OCI-LY1 (cell line): ENCODE measurements around the gene MAD1L1.

ENCODE experiments used
- H2AFZ ChIP-seq: fragments of 200-600 bp; sonication (generic), shearing (Covaris generic); 2 replicates; pipeline ENCODE4 v1.6.0; 2014; ENCODE audit warnings: antibody characterized with exemption, mild to moderate bottlenecking, low read length
- H3F3A ChIP-seq: fragments of 200-600 bp; sonication (generic), shearing (Covaris generic); 2 replicates; pipeline ENCODE4 v1.6.0; 2014; ENCODE audit warnings: mild to moderate bottlenecking, antibody characterized with exemption, low read length, moderate library complexity; ENCODE audit not compliant: insufficient read depth
- H3K27ac ChIP-seq: fragments of 200-600 bp; sonication (generic); 2 replicates; pipeline ENCODE4 v1.5.1; 2014; ENCODE audit warnings: low read length, mixed run types, mild to moderate bottlenecking, low read depth; ENCODE audit not compliant: poor library complexity, severe bottlenecking
- H3K27me3 ChIP-seq: fragments of 200-600 bp; sonication (generic); 2 replicates; pipeline ENCODE4 v1.6.0; 2014; ENCODE audit warnings: antibody characterized with exemption, mild to moderate bottlenecking, low read length, moderate library complexity; ENCODE audit not compliant: insufficient read depth
- H3K36me3 ChIP-seq: fragments of 200-600 bp; sonication (generic); 2 replicates; pipeline ENCODE4 v1.6.1; 2014; ENCODE audit warnings: mild to moderate bottlenecking, antibody characterized with exemption, low read length, moderate library complexity, mixed read lengths; ENCODE audit not compliant: insufficient read depth
- H3K4me1 ChIP-seq: fragments of 200-600 bp; sonication (generic); 2 replicates; pipeline ENCODE4 v1.5.1; 2014; ENCODE audit warnings: mild to moderate bottlenecking, low read length, moderate library complexity; ENCODE audit not compliant: insufficient read depth, severe bottlenecking
- H3K4me2 ChIP-seq: fragments of 200-600 bp; sonication (generic), shearing (Covaris generic); 2 replicates; pipeline ENCODE4 v1.6.1; 2014; ENCODE audit warnings: low read length
- H3K4me3 ChIP-seq: fragments of 200-600 bp; sonication (generic); 2 replicates; pipeline ENCODE4 v1.5.1; 2014; ENCODE audit warnings: low read length, low read depth, mild to moderate bottlenecking, mixed read lengths; ENCODE audit not compliant: poor library complexity, severe bottlenecking
- H3K79me2 ChIP-seq: fragments of 200-600 bp; shearing (Covaris generic); 2 replicates; pipeline ENCODE4 v1.6.1; 2016; ENCODE audit warnings: mixed run types, low read length, mixed read lengths; ENCODE audit not compliant: insufficient read depth
- H3K9ac ChIP-seq: fragments of 200-600 bp; sonication (generic), shearing (Covaris generic); 2 replicates; pipeline ENCODE4 v1.6.1; 2014; ENCODE audit warnings: mild to moderate bottlenecking, low read length, mixed read lengths
- H3K9me2 ChIP-seq: fragments of 200-600 bp; sonication (generic), shearing (Covaris generic); 2 replicates; pipeline ENCODE4 v1.6.1; 2014; ENCODE audit warnings: low read depth, mild to moderate bottlenecking, low read length, mixed read lengths
- H3K9me3 ChIP-seq: fragments of 200-600 bp; shearing (Covaris generic); 2 replicates; pipeline ENCODE4 v1.6.1; 2014; ENCODE audit warnings: low read length, mixed read lengths
- H4K20me1 ChIP-seq: fragments of 200-600 bp; sonication (generic), shearing (Covaris generic); 2 replicates; pipeline ENCODE4 v1.6.0; 2016; ENCODE audit warnings: mild to moderate bottlenecking, low read length; ENCODE audit not compliant: insufficient read depth
- EZH2 ChIP-seq: fragments of 200-600 bp; sonication (generic), shearing (Covaris generic); IDR thresholded peaks from 2 replicates; pipeline ENCODE4 v1.8.0; 2017; ENCODE audit warnings: borderline replicate concordance, mixed run types, mild to moderate bottlenecking, antibody characterized with exemption, low read length, moderate library complexity, mixed read lengths
- TF ChIP-seq, protein P1 (sequence below): fragments of 200-600 bp; sonication (generic), shearing (Covaris generic); IDR thresholded peaks from 2 replicates; pipeline ENCODE4 v1.5.1; 2017; ENCODE audit warnings: mild to moderate bottlenecking, antibody characterized with exemption, low read length, moderate library complexity, mixed read lengths

MAD1L1 gene

DNA sequence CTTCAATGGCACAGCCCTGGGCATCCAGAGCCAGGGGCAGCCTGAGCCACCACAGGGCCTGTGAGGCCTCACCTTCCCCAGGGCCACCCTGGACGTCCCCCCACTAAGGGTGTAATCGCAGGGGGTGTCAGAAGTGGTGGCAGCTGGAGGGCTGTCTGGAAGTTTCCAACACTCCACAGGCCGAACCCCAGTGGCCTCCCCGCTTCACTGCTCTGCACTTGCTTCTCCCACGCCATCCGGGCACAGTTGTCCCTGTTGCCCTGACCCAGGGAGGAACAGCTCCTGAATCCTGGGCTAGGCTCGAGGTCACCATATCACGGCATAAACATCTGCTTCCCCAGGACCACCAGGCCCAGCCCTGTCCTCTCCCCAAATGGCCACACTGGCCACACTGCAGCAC is 276.6 kb downstream of the MAD1L1 start:
- Histone ChIP-seq H2AFZ (no peak overlapping the region), H3F3A (no peaks in the 10 kb centered on the region), H3K79me2 (no peaks in the 10 kb centered on the region), H4K20me1 (no peaks in the 10 kb centered on the region), H3K9ac (no peak overlapping the region), H3K9me2 (no peaks in the 10 kb centered on the region), H3K4me1 (peaks cover 7% of the 10 kb centered on the region), H3K36me3 (peaks cover 16% of the 10 kb centered on the region), H3K9me3 (peaks cover 1% of the 10 kb centered on the region; the same call in 1 of the 2 replicates), H3K27ac (no peak overlapping the region), H3K27me3 (no peaks in the 10 kb centered on the region), H3K4me3 (no peak overlapping the region), H3K4me2 (no peak overlapping the region)
- TF ChIP-seq EZH2: no peak
- TF ChIP-seq, protein P1, sequence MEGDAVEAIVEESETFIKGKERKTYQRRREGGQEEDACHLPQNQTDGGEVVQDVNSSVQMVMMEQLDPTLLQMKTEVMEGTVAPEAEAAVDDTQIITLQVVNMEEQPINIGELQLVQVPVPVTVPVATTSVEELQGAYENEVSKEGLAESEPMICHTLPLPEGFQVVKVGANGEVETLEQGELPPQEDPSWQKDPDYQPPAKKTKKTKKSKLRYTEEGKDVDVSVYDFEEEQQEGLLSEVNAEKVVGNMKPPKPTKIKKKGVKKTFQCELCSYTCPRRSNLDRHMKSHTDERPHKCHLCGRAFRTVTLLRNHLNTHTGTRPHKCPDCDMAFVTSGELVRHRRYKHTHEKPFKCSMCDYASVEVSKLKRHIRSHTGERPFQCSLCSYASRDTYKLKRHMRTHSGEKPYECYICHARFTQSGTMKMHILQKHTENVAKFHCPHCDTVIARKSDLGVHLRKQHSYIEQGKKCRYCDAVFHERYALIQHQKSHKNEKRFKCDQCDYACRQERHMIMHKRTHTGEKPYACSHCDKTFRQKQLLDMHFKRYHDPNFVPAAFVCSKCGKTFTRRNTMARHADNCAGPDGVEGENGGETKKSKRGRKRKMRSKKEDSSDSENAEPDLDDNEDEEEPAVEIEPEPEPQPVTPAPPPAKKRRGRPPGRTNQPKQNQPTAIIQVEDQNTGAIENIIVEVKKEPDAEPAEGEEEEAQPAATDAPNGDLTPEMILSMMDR: no peak

DNA sequence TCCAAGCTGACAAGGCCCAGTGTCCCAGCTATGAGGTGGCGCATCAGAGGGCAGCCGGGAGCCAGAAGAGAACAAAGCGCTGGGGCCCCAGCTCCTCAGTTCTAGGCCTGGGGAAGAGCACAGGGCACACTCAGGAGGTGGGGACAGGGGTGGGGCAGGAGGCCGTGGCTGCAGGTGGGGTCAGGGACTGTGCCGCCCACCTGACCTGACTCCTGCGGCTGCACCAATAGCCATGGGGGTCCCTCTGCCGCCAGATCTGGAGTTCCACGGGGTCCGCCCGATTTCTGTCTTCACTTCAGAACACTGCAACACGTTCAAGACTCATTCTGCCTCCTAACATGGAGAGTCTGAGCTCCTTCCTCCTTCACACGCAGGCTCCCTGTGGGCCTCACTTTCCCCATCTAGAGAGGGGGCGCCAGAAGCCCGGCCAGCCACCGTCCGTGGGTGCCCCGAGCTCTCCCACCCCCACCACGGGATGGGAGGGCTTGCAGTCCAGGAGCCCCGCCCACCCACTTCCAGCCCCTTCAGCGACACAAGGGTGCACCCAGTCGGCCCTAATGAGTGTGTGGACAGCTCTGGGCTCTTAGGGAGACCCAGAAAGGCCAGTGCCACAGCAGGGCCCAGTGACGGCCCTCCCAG is 278.3 kb downstream of the MAD1L1 start:
- no peak overlapping the region for H2AFZ ChIP-seq
- no peaks in the 10 kb centered on the region for H3K27me3 ChIP-seq
- no peak for TF ChIP-seq EZH2
- TF ChIP-seq, protein P1: no peak; the same call in 1 of the 2 replicates
- peaks cover 23% of the 10 kb centered on the region for H3K4me1 ChIP-seq
- H3K27ac ChIP-seq: no peak overlapping the region
- no peaks in the 10 kb centered on the region for H3K9me2 ChIP-seq
- peaks cover 9% of the 10 kb centered on the region; the same call in 1 of the 2 replicates for H3K36me3 ChIP-seq
- no peak overlapping the region for H3K4me2 ChIP-seq
- no peaks in the 10 kb centered on the region for H3K79me2 ChIP-seq
- H3F3A ChIP-seq: no peaks in the 10 kb centered on the region
- H4K20me1 ChIP-seq: no peaks in the 10 kb centered on the region
- no peak overlapping the region for H3K4me3 ChIP-seq
- no peak overlapping the region for H3K9ac ChIP-seq
- H3K9me3 ChIP-seq: no peaks in the 10 kb centered on the region

DNA sequence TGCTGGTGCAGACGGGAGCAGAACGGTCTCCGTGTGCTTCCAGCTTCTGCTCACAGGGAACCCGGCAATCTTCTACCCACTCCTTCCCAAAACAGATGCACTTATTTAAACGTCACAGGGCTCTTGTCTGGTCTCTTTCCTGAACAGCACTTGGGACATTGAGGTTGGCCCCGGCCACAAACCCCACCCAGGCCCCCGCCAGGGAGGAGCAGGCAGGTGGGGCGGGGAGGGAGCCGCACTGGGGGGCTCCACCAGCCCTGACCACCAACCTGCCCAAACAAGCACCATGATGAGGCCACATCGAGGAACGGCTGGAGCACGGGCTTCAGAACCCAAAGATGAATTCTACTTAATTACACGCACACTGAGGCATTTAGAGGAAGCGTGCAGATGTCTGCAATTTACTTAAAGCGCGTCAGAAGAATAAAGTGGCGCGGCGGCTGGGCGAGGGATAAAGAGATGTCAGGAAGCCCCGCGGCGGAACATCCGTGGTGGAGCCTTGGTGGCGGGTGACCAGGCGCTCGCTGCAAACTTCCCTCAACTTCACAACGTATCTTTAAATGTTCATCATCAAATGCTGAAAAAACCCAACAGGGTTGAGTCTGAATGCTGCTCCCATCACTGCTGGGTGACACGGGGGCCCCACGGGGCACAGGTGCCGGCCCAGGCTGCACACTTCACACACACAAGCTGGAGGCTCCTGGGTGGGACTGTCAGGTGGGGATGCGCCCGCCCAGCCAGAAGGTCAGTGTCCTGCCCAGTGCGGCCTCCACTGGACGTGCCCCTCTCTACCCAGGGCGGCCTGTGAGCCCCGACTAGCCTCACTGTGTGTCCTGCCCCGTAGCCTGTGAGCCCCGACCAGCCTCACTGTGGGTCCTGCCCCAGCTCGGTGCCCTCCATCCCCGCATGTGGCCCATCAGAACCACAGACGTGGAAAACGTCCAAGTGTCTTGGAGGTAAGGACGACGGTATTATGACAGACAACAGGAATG is 279.2 kb downstream of the MAD1L1 start:
- Histone ChIP-seq H3K27me3 (no peaks in the 10 kb centered on the region), H3K9me3 (no peaks in the 10 kb centered on the region), H3F3A (no peaks in the 10 kb centered on the region), H3K79me2 (no peaks in the 10 kb centered on the region), H3K4me1 (peaks cover 23% of the 10 kb centered on the region), H3K9ac (no peak overlapping the region), H4K20me1 (no peaks in the 10 kb centered on the region), H3K9me2 (no peaks in the 10 kb centered on the region), H3K36me3 (0 out of 2 replicates have a peak, but pooled peaks cover 6% of the 10 kb centered on the region), H3K27ac (no peak overlapping the region), H2AFZ (no peak overlapping the region), H3K4me3 (no peak overlapping the region), H3K4me2 (no peak overlapping the region)
- TF ChIP-seq, protein P1: no peak
- TF ChIP-seq EZH2: no peak
